GM10248 (cell line): ENCODE results near the gene EEF1G.
A peak's percentile ranks its signal among the peaks of the same experiment; 100 is the strongest.

Source experiments
- CTCF ChIA-PET: fragments of 300-600 bp; sonication (Branson Sonifier 250); formaldehyde crosslinking; extraction: SDS; loops from one replicate; lab custom pipeline; 2021; ENCODE audit warnings: antibody characterized with exemption; lab: Yijun Ruan, JAX
- POLR2A ChIA-PET: fragments of 350-650 bp; sonication (Branson Sonifier 250); formaldehyde crosslinking; extraction: SDS; loops from one replicate; lab custom pipeline; 2020; ENCODE audit warnings: antibody characterized with exemption; lab: Yijun Ruan, JAX
- DNase-seq: peaks from one replicate; pipeline ENCODE4 v3.0.0; 2012; ENCODE audit errors: extremely low spot score
- CTCF ChIP-seq: IDR thresholded peaks from 2 replicates; pipeline ENCODE4 v1.5.1; 2012; ENCODE audit warnings: mild to moderate bottlenecking, low read depth; ENCODE audit errors: extremely low read depth, missing control alignments, control extremely low read depth

The EEF1G gene

GRCh38 chr11:62548545-62549335 lies 25.0 kb downstream of the EEF1G start:
- ChIA-PET CTCF (interaction anchor here (1.0 to 10.0 kb wide), 3 partner anchors 7 to 154 kb away, joined by 4 to 247 read pairs (median 5); no protein-coding TSS in a partner anchor), POLR2A (no interaction called here)
- no peak for TF ChIP-seq CTCF
- DNase-seq, result no peak

- ChIA-PET CTCF (interaction anchor here (1.0 to 10.0 kb wide), 4 partner anchors 8 to 153 kb away, joined by 3 to 247 read pairs (median 4); no protein-coding TSS in a partner anchor), POLR2A (no interaction called here)
- no peak for DNase-seq
- TF ChIP-seq CTCF, result no peak
Measured at GRCh38 chr11:62547691-62548281, 25.9 kb downstream of the EEF1G start.

- no peak for TF ChIP-seq CTCF
- DNase-seq, result peak; percentile 17
- ChIA-PET CTCF (interaction anchor here (1.1 to 10.0 kb wide), 3 partner anchors 9 to 122 kb away, joined by 3 to 247 read pairs (median 5); no protein-coding TSS in a partner anchor), POLR2A (interaction anchor here (1.1 kb wide), 1 partner anchor 11 kb away, joined by 5 read pairs; no protein-coding TSS in a partner anchor)
Measured at GRCh38 chr11:62546929-62547625, 26.6 kb downstream of the EEF1G start.

- CTCF ChIA-PET, result interaction anchor here (1.1 to 10.0 kb wide), 3 partner anchors 9 to 122 kb away, joined by 3 to 247 read pairs (median 5); no protein-coding TSS in a partner anchor
- TF ChIP-seq CTCF, result no peak
- peak; percentile 70 for DNase-seq
- POLR2A ChIA-PET, result interaction anchor here (1.1 kb wide), 1 partner anchor 11 kb away, joined by 5 read pairs; no protein-coding TSS in a partner anchor
Measured at GRCh38 chr11:62546244-62546928, 27.3 kb downstream of the EEF1G start, which contains the start of gene AHNAK. TSS of gene AHNAK (minus strand) at chr11:62546806. CDS start at chr11:62536098, 10,708 bp downstream.

GRCh38 chr11:62545437-62546243 lies 28.1 kb downstream of the EEF1G start:
- POLR2A ChIA-PET, result interaction anchor here (0.6 kb wide), 1 partner anchor 286 kb away, joined by 4 read pairs; the partner anchor contains the start of gene STX5
- CTCF ChIA-PET, result interaction anchor here (7.1 to 10.0 kb wide), 2 partner anchors 10 to 122 kb away, joined by 83 to 247 read pairs; no protein-coding TSS in a partner anchor
- DNase-seq, result peak; percentile 47
- no peak for TF ChIP-seq CTCF
